ENCODE measurements around the gene NUAK2.

NUAK2 gene

DNA sequence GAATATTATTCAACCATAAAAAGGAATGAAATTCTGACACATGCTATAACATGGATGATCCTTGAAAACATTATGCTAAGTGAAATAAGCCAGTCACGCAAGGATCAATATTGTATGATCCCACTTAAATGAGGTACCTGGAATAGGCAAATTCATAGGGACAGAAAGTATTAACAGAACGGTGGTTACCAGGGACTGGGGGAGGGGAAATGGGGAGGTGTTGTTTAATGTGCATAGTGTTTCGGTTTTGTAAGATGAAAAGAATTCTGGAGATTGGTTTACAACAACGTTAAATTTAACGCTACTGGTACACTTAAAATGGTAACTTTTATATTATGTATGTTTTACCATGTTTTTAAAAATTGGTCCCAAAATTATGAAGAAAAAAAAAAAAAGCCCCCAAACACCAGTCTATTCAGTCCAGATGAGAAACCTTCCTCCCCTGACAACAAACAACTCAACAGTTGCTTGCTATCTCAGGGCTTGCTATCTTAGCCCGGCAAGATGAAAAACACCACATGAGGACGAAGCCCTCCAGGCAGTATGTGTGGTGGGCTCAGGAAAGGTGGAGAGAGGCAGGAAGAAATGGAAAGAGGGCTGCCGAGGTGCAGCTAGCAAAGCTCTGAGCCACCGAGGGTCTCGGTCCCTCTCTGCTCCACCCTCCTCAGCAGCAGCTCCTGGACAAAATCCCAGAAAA, 8.5 kb downstream of the NUAK2 start:
- H3K4me3 ChIP-seq (ENCODE audit: low read depth, low read length): peak overlapping the region; percentile 31
- TF ChIP-seq, protein P1, sequence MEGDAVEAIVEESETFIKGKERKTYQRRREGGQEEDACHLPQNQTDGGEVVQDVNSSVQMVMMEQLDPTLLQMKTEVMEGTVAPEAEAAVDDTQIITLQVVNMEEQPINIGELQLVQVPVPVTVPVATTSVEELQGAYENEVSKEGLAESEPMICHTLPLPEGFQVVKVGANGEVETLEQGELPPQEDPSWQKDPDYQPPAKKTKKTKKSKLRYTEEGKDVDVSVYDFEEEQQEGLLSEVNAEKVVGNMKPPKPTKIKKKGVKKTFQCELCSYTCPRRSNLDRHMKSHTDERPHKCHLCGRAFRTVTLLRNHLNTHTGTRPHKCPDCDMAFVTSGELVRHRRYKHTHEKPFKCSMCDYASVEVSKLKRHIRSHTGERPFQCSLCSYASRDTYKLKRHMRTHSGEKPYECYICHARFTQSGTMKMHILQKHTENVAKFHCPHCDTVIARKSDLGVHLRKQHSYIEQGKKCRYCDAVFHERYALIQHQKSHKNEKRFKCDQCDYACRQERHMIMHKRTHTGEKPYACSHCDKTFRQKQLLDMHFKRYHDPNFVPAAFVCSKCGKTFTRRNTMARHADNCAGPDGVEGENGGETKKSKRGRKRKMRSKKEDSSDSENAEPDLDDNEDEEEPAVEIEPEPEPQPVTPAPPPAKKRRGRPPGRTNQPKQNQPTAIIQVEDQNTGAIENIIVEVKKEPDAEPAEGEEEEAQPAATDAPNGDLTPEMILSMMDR (conservative IDR thresholded peaks at IDR 0.05; ENCODE audit: low read depth, low read length): no peak
- no peak for DNase-seq (ENCODE audit: low read depth)

DNA sequence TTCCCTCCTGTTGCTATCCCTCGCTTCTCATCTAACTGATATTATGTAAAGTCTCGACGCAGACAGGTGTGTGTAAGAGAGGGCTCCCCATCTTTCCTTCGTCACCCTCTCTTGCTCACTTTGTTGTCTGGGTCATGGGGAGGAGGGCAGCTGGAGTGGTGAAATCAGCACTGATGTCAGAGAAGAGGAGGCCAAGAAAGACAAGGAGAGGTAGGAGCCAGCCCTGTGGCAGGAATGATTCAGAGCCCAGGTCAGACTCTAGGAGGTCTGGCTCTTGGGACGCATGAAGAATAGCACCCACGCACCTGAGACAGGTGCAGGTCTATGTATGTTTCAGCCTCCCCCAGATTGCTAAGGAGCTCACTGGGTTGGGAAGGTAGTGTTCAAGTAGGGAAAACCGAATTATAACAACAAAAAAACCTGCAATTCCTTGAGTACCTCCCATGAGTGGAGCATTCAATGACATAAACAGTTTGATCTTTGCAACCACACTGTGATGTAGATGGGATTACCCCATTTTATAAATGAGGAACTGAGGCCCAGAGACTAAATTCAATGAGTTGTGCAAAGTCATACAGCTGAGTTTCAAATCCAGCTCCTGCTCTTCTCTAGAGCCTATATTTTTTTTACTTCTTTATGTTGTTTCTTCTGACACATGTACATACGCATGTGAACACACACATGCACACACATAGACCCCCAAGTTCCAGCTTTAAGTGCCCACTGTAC, 10.4 kb downstream of the NUAK2 start:
- H3K4me3 ChIP-seq (ENCODE audit: low read depth, low read length): no peak overlapping the region
- TF ChIP-seq, protein P1 (conservative IDR thresholded peaks at IDR 0.05; ENCODE audit: low read depth, low read length): no peak
- no peak for DNase-seq (ENCODE audit: low read depth)

DNA sequence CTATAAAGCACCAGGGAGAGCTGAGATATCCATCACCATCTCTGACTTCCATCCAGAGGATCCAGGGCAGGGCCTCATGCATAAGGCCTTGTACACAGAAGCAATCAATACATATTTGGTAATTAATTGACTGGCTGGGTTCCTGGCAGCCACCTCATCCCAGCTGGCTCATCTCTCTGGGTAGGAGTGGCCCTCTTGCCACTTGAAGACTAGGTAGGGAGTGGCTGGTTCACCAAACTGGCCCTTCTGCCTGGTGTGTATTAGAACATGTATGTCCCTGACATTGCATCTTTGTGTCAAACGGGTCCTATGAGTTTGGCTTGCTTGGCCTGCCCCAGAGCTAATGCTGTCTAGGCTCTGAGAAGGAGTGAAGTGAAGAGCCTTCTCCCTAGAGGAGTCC, 11.8 kb downstream of the NUAK2 start:
- no peak overlapping the region for H3K4me3 ChIP-seq (ENCODE audit: low read depth, low read length)
- TF ChIP-seq, protein P1 (conservative IDR thresholded peaks at IDR 0.05; ENCODE audit: low read depth, low read length): no peak
- DNase-seq (ENCODE audit: low read depth): no peak

DNA sequence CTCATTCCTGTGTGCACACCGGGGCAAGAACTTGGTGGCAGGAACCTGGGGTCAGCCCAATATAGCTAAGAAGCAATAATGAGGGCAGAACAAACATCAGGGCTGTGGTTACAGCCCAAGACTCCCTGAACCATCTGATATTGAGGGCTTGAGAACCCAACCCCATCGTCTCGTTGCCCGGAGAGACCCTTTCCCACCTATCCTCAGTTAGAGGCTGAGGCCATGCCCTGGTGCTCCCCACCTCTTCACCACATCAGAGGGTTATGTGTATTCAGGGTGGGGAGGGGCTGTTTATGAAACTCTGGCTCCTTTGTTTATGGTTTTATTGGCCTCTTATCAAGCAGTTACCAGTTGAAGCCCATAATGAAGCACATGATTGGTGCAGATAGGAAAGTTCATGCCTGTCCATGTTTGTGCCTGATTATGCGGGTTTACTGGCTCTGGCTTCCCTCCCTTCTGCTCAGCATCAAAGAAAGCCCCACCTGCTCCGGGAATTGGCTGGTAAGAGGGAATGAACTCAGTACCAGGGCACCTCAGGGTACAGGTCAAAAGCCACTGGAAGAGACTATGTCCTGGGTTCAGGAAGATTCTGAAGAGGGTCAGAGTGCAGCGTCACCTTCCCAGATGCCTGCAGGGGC, 14.5 kb downstream of the NUAK2 start:
- DNase-seq (ENCODE audit: low read depth): no peak
- no peak overlapping the region for H3K4me3 ChIP-seq (ENCODE audit: low read depth, low read length)
- TF ChIP-seq, protein P1 (conservative IDR thresholded peaks at IDR 0.05; ENCODE audit: low read depth, low read length): no peak

DNA sequence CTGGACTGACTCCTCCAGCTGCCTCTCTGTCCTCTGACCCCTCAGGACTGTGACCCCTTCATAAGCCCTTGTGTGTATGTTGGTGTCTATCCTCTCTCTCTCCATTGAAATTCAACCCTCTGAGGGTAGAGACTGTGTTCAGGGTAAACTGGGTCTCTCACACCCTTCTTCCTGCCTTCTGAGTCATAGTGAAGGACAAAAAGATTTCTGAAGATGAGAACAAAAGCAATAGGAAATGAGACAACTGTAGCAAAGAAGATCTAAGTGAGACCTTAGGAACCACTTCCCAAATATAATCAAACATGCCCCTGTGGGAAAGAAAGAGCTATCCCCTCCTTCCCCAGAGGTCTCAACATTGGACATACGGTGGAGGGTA, 16.9 kb downstream of the NUAK2 start:
- DNase-seq (ENCODE audit: low read depth): no peak
- TF ChIP-seq, protein P1 (conservative IDR thresholded peaks at IDR 0.05; ENCODE audit: low read depth, low read length): no peak
- H3K4me3 ChIP-seq (ENCODE audit: low read depth, low read length): no peak overlapping the region

DNA sequence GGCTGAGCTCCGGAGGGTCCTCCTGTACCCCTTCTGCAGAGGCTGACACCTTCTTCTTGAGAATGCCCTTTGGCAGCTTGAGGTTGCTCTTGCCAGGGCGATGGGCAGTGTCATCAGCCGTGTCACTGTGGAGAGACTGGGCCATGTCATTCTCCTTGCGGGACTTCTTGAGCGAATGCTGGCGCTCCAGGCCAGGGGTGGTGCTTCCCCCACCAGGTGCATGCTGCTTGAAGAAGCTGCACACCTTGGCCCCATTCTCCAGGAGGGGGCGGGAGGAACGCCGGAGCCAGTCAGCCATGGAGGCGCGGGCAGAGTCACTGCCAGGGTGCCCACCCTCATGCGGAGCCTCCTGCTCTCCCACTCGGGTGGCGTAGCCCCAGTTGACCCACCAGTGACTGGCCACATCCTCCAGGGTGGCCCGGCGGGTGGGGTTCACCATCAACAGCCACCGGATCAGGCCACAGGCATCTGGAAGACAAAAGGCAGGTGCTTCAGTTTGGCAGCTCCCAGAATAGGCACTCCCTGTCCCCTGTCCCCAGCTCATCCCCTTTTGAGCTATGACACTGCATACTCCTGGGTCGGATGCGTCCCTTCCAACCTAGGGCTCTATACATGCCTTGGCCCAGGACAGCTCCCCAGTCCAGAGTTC, 17.4 kb downstream of the NUAK2 start:
- no peak overlapping the region for H3K4me3 ChIP-seq (ENCODE audit: low read depth, low read length)
- no peak for DNase-seq (ENCODE audit: low read depth)
- TF ChIP-seq, protein P1 (conservative IDR thresholded peaks at IDR 0.05; ENCODE audit: low read depth, low read length): no peak
